Pulmonary artery endothelial cell (primary cell): Measurements from ENCODE around the gene GABBR1. TPM values are rescaled to one million over a fixed set of nuclear protein-coding genes. Genes with fewer than 3 reads are reported as not detected.

Experiments
- DNase-seq: peaks from one replicate; pipeline ENCODE4 v3.0.0-alpha.2; 2011; ENCODE audit warnings: low read depth, low spot score
- total RNA-seq: library from RNA; depleted of rRNA; stranded (reverse); fragments of >200 nt; gene quantifications from 2 replicates; pipeline ENCODE4 v1.2.3, GENCODE V29; 2014

Gene GABBR1
- total RNA-seq, 1 donor from 2014 or later, result 8.8 TPM

DNA sequence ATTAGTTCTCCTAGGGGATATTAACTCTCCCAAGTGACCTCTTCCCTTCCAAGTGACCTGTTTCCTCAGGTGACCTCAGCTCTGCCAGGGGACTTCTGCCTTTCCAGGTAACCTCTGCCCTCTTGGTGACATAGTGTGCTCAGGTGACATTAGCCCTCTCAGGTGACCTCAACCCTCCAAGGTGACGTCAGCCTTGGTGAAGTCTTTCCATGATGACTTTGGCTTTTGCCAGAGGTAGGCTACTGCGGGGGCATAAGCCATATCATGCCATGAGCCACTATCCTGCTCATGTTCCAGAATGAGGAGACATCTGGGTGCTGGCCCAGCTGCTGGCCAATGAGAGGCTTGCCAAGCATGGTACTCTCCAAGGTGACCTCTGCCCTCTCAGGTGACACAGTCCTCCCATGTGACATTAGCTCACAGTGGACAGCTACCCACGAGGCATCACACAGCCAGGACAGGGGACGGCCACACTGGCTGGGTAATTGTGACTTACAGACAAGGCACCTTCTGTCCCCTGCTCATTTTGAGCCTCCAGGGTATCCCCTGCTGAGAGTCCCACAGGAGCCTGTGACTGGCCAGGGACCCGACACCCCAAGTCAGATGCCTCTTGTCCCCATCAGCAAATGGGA lies 104.6 kb downstream of the GABBR1 start:
- no peak for DNase-seq

DNA sequence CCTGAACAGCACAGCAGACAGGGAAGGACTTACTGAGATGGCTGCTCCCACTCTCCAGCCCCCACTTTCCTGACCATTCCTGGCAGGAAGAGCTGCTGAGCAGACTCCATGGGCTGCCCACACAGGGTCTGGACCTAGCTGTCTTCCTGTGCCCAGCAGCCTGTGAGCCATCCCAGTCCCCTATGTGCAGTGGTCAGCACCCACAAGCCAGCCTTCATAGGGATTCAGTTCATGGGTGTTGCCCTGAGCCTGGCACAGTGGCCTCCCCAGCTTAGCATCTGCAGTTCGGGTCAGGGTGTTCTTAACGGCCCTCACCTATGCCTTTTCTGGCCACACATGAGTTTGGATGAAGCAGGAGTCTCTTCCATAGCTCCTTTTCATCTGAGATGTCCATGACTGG lies 105.4 kb downstream of the GABBR1 start:
- no peak for DNase-seq

DNA sequence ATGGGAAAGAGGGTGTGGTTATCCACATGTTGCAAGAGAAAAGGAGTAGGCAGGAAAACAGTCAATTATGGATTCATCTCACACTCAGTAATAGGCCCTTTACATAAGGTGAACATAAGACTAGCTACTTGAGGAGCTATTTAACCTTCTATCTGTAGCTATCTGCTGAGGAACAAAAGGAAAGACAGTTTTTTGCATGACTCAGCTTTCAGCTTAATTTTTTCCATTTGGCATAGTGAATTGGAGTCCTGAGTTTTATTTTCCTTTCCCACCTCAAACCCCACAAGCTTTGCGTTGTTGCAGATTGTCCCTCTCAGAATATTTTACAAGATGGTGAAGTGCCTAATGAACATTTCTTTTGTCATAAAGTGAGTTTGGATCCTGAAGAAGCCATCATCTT lies 105.9 kb downstream of the GABBR1 start:
- no peak for DNase-seq

DNA sequence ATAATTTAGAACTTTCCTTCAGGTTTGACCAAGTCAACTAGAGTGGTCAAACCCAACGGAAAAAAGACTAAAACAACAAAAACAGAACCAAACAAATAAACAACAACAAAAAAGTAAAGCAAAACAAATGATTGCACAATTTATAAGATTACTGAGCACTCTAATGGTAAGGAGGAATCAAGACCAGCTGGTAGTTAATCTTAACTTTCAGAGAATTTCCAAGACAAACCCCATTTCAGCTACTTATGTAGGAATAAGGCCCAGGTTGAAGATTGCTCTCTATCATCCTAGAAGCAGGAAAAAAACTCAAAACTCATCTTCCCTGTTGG lies 107.7 kb downstream of the GABBR1 start:
- no peak for DNase-seq

DNA sequence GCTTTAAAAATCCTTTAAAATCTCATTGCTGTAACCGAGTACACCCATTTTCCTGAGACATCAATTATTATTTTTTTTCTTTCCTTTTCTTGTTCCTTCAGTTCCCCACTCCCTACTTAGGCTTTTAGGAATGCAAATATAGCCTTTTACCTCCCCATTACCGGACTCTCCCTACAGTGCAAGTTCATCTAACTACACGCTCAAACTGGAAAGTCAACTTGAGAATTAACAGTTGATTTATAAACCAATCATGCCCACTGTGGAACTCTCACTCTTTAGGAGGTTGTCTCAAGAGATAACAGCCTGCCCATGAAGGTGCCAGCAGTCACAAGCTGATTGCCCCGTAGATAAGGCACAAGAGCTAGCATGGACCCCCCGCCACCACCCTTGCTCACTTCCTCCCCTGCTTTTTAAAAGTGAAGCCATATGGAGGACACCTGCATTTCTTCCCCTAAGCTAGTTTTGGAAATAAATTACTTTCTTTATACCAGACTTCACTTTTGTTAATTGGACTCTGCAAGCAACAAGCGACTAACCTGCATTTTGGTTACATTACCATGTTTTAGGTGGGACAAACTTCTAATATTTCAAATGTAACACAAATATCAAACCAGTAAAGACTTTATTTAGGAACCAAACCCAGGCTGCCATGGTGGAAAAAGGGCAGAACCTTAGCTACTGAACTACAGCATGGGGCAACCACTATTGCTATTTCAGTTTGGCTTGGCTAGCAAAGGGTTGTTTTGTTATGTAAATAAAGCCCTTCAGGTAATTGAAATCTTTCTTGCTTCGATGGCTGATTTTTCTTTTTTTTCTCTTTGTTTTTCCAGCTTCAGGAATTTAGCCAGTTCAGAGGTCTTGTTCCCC lies 108.3 kb downstream of the GABBR1 start:
- no peak for DNase-seq

DNA sequence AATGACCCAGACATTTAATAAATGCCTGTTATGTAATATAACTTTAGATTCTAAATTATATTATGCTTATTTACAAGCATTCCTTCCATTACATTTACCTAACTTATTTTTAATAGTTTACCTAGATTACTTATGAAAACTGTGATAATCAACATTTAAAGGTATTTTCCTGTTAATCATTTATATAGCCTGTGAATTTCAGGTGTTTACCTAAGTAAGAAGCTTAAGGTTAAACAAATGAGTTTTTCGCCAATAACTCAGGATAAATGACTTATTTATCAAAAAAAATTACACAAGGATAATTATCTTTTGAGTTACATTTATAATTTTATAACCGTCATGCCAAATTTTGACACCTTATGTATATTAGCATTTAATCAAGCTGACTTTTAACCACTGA lies 108.9 kb downstream of the GABBR1 start:
- DNase-seq, result no peak

DNA sequence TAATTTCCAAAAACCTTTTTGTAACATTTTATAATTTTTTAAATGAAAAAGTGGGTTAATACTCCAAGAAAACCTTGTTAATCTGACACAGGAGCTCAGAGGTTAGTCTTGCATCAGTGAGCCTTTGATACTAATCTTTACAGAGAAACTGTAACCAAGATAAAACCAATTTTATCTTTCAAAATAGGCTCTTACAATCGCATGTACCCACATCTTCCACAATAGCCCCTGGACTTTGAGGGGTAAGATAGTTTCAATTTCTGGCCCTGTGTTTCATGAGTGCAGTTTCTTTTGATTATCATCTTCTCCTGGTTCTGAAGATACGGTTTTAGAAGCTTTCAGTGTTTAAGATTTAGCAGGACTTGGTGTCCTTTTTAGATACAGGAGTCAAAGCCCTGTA lies 110.8 kb downstream of the GABBR1 start:
- DNase-seq, result no peak

DNA sequence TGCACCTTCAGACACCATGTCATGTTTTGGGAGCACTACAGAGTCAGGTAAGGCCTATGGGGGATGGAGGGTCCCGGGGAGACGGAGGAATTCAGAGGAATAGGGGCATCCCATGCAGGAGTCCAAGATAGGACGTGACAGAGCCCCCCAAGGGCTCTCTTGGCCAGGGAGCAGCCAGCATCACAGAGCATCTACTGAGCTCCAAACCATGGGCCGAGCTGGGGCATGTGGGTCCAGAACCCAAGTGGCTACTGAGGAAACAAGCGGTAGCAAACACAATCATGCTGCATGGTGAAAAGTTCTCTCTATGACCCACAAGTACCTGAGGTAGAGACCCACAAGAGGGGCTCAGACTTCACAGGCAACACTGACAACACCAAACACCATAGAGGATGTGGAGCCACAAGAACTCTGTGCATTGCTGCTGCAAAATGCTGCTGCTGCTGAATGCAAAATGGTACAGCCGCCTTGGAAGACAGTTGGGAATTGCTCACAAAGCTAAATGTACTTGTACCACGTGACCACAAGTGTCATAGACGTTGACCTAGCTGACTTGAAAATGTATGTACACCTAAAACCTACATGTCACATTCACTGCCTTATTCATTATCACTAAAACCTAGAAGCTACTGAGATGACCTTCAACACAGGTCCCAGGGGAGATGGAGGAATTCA lies 111.8 kb downstream of the GABBR1 start:
- DNase-seq, result no peak

DNA sequence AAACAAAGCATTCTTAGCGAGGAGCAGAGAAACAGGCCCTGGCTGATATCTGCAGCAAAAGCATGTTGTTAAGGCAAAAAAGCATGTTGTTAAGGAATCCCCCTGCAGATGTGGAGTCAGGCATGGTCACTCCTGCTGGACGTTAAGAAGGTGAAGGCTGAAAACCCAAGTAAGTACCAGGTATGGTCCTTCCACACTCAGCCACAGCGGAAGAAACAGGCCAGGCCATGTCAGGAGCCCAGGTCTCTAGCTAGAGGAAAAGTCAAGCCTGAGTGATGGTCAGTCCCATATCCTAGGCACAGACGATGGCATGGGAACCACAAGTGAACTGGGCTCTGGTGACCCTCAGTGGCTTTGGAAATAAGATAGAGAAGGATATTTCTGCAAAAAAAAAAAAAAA lies 112.8 kb downstream of the GABBR1 start:
- no peak for DNase-seq

DNA sequence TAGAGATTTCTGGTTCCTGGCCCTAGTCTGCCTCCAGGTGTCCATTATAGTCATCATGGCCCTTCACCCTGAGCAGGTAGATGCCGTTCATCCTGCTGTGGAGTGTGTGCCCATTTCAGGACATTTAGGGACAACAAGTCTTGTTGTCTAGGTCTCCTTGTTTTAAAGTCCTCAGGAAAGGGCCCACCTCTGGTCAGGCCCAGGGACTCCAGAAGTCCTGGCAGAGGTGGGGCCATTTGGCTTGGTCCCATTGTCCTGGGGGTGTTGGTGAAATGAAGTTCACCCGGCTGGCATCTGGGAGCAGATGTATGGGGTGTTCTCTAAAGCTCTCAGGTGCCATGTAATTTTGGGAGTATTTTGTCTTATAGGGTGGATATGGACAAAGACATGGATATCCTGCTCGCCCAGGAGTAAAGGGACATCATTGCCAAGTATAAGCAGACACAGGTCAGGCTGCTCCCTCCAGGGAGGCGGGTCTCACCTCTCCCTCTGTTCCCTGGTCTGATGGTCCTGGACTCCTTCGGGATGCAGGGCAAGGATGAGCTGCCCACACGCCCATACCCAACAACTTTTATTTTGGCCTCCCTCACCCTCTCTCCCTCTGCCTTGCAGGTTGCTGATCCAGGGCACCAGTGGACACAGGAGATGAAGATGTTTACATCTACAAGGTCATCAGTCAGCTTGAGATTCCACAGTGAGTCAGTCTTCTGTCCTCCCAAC lies 113.5 kb downstream of the GABBR1 start:
- no peak for DNase-seq

DNA sequence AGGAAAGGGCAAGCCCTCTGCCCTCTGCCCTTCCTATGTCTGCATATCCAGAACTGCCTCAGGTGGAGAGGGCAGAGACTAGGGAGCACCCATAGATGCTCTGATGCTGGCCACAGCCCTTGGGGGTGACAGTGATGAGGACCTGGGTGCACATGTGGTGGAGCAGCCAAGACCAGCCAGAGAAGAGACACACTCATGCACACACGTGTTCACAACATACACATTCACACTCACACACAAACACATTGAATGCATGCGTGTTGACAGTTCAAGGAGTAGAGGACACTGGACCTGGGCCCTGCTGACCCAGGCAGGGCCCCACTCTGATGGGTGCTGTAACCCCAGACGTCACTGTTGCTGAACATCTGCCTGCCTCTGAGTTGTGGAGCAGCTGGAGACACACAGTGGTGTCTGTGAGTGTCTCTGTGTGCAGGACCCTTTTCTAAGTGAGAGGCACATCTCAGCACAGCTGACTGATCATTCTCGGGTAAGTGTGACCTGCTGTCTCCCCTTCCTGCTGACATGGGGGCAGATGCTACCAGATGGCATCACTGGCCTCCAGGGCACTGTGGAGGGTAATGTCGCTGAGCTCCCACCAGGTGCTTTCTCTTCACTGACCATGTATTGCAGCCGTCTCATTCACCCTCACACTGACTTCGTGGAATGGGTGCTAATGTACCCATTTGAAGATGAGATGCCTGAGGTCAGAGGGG lies 115.1 kb downstream of the GABBR1 start:
- no peak for DNase-seq

DNA sequence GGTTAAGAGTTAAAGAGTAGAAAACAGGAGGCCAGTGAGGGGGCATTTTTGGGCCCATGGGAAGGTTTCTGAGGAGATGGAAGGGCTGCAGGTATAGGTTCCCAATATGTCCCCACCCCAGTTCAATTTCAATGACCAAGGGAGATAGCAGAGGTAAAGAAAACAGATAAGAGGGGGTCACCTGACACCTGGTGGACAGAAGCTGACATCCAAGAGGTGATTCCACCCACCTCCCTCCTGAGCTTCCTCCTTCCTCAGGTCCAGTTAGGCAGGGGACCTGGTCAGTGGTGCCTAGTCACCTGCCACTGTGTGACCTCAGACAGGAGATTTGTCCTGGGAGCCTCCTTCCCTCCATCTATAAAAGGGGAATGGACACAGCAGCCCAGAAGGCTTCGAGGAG lies 115.7 kb downstream of the GABBR1 start:
- DNase-seq, result no peak

DNA sequence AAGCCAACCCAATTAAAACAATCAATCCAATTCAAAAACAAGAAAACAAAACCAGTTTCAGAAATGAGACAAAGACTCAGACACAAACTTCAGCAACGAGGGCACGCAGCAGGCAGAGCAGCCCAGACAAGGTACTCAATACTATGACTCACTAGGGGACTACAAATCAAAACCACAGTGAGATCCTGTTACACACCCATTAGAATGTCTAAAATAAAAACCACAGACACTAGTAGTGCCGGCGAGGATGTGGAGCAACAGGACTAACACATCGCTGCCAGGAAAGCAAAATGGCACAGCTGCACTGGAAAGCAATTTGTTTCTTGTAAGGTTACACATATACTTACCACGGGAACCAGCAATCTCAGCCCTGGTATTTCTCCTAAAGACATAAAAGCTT lies 116.9 kb downstream of the GABBR1 start:
- no peak for DNase-seq

DNA sequence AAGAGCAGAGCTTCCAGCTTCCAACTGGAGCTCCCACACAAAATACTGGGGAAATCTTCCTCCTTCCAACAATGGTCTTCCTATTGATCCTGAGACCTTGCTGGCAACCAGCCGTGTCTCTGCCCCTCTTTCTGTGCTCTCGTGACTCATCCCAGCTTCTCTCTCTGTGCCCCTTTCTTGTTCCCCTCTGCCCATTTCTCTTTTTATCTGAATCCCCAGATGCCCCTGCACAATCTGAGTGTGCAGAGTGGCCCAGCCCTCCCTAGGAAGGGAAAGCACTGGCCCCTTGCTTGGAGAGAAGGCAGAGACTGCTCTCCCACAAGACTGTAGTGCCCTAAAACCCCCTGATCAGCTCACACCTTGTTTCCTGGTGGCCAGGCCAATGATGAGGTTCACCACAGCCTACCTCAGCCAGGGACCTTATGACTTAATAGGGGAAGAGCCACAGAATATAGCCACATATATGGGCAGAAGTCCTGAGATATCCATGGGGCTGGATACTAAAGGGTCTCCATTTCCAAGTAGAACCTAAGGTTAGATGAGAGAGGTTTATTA lies 122.2 kb downstream of the GABBR1 start:
- DNase-seq, result no peak

DNA sequence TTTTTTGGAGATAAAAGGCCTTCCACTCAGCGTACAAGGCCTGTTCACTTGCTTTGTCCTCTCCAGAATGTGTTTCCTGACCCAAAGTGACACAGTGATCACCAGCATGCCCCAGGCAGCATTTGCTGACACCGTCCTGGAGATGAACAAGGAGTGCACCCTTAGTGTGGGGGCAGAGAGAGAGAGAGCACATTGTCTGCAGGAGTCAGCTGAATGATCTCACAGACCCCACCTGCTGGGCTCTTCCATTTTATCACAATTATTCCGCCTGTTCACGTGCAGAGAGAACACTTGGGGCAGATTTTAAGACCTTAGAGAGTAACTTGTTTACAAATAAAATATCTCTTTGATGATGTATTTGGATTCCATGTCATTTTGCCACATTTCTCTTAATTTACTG lies 122.8 kb downstream of the GABBR1 start:
- DNase-seq, result no peak

Other genes with a start within 250 kb of the GABBR1 start
- gene OR12D2, start 237.6 kb downstream of the GABBR1 start, total RNA-seq, result not detected in 2 replicates
- not detected in 2 replicates for gene OR12D1, start 218.3 kb downstream of the GABBR1 start, total RNA-seq
- gene OR10C1, start 193.9 kb downstream of the GABBR1 start, total RNA-seq, result not detected in 2 replicates
- not detected in 2 replicates for gene OR11A1, start 176.1 kb downstream of the GABBR1 start, total RNA-seq
- gene OR2H1, start 176.0 kb downstream of the GABBR1 start, total RNA-seq, result not detected in 2 replicates
- not detected in 2 replicates for gene MAS1L, start 145.2 kb downstream of the GABBR1 start, total RNA-seq
- gene UBD, start 73.5 kb downstream of the GABBR1 start, total RNA-seq, result 0.53 and 1.9 TPM in 2 replicates
- gene OR2H2, start 48.1 kb downstream of the GABBR1 start, total RNA-seq, result not detected in 2 replicates
- not detected in 2 replicates for gene MOG, start 23.9 kb upstream of the GABBR1 start, total RNA-seq
- gene ZFP57, start 48.0 kb upstream of the GABBR1 start, total RNA-seq, result 0.42 TPM in 1 of 2 replicates, not detected in the other
- gene HLA-F, start 90.3 kb upstream of the GABBR1 start, total RNA-seq, result 8.3 and 19.9 TPM in 2 replicates
- not detected in 2 replicates for gene HLA-G, start 194.6 kb upstream of the GABBR1 start, total RNA-seq